ENCODE data around the gene NDUFB6. TPM values are rescaled to one million over a fixed set of nuclear protein-coding genes. Genes with fewer than 3 reads are reported as not detected.

NDUFB6 gene
- total RNA-seq, 1 experiment from 2014 or later, result 60.2 TPM

- Histone ChIP-seq H3K9me3 (ENCODE audit: control insufficient read depth, low read depth, low read length) (no peaks in the 10 kb centered on the region), H2AFZ (ENCODE audit: low read length) (no peak overlapping the region), H2AK5ac (ENCODE audit: insufficient read length, low read length) (no peak overlapping the region), H2BK20ac (ENCODE audit: low read depth, low read length, poor library complexity, severe bottlenecking) (no peak overlapping the region), H4K5ac (ENCODE audit: insufficient read length, low read depth, low read length) (no peak overlapping the region), H2BK15ac (ENCODE audit: low read depth, low read length) (no peak overlapping the region), H3K14ac (ENCODE audit: insufficient read depth, low read length) (no peak overlapping the region), H3T11ph (ENCODE audit: low read length) (no peak overlapping the region), H3K23me2 (ENCODE audit: insufficient read length, low read depth, low read length, poor library complexity, severe bottlenecking) (no peaks in the 10 kb centered on the region), H2BK120ac (ENCODE audit: low read depth, low read length, poor library complexity, severe bottlenecking) (no peak overlapping the region), H3K23ac (ENCODE audit: insufficient read length, low read depth, low read length) (no peak overlapping the region), H3K27me3 (ENCODE audit: insufficient read depth, low read length) (no peaks in the 10 kb centered on the region), H4K20me1 (ENCODE audit: control insufficient read depth, insufficient read depth, insufficient read length) (no peaks in the 10 kb centered on the region), H3K9ac (ENCODE audit: extremely low read depth, insufficient read length, low read length) (no peak overlapping the region), H3K56ac (ENCODE audit: insufficient read length, low read depth, low read length) (no peak overlapping the region), H3K4me1 (ENCODE audit: insufficient read depth, low read length) (no peaks in the 10 kb centered on the region), H3K18ac (ENCODE audit: insufficient read length, low read depth, low read length) (no peak overlapping the region), H2BK5ac (ENCODE audit: insufficient read length, low read length) (no peak overlapping the region), H3K27ac (ENCODE audit: insufficient read length, low read depth, low read length) (no peak overlapping the region), H3K4me2 (ENCODE audit: insufficient read depth, insufficient read length, low read length) (peak overlapping the region; percentile 86), H4K91ac (ENCODE audit: insufficient read length, low read depth, low read length) (no peak overlapping the region), H4K8ac (replicated peaks; ENCODE audit: insufficient read length, low read depth, low read length) (no peak overlapping the region), H3K79me2 (ENCODE audit: insufficient read depth, low read length) (no peaks in the 10 kb centered on the region), H3K4ac (ENCODE audit: low read depth, low read length) (no peak overlapping the region), H2BK12ac (ENCODE audit: insufficient read length, low read depth, low read length) (no peak overlapping the region), H3K79me1 (ENCODE audit: insufficient read depth, low read depth, low read length, poor library complexity, severe bottlenecking) (no peaks in the 10 kb centered on the region)
- WGBS (ENCODE audit: extremely low coverage, insufficient read length, low lambda C conversion rate), result no CpG with 5 or more reads among the region's 2 CpGs
- Mint-ChIP-seq H3K9me3 (peaks cover 4 to 10% of the 10 kb centered on the region in 2 experiments; a peak in 4 of 5 replicates), H3K27ac (no peak overlapping the region), H3K4me3 (peak overlapping the region; percentile 86 to 90), H3K4me1 (peaks cover 10 to 17% of the 10 kb centered on the region in 2 experiments), H3K36me3 (ENCODE audit: insufficient read depth in 1 of 3, low read depth in 3 of 3) (peaks cover 9 to 15% (median 10%) of the 10 kb centered on the region in 3 experiments), H3K27me3 (ENCODE audit: low read depth) (no peaks in the 10 kb centered on the region)
- no peak for TF ChIP-seq CTCF (conservative IDR thresholded peaks at IDR 0.05)
- no peak for DNase-seq
Measured at GRCh38 chr9:32526707-32527048, 46.3 kb downstream of the NDUFB6 start.

All from H9 (cell line).